Panc1 (cell line): ENCODE measurements around the gene ECEL1. TPM values are rescaled to one million over a fixed set of nuclear protein-coding genes. Genes with fewer than 3 reads are reported as not detected.
A peak's percentile ranks its signal among the peaks of the same experiment; 100 is the strongest.
"Not testable (repeated sequence)": the region's sequence is repeated elsewhere in the genome, so short reads cannot be mapped to it uniquely, and the experiment has no call there.

Experiments
- ATAC-seq: fragments of 200-7000 bp; cut with Tn5 transposase; 2 replicates; pipeline ENCODE4 v1.9.1; 2020; ENCODE audit warnings: mild to moderate bottlenecking, moderate library complexity
- BruUV-seq: library from RNA; stranded (reverse); fragments of 400-500 nt; replicated peaks from 2 replicates; lab custom pipeline; 2021; lab: Mats Ljungman, UMichigan
- CTCF ChIA-PET: fragments of 300-600 bp; sonication (Branson Sonifier 250); formaldehyde crosslinking; loops from one replicate; lab custom pipeline; 2022; ENCODE audit warnings: antibody characterized with exemption; lab: Charles Lee
- POLR2A ChIA-PET: fragments of 300-600 bp; sonication (Branson Sonifier 250); formaldehyde crosslinking; loops from one replicate; lab custom pipeline; 2022; ENCODE audit warnings: antibody characterized with exemption; lab: Charles Lee
- DNase-seq: peaks from one replicate; pipeline ENCODE4 v3.0.0-alpha.2; 2010; ENCODE audit warnings: low read depth, low spot score
- H3K27ac ChIP-seq: 2 replicates; pipeline ENCODE4 v1.5.1; 2011; ENCODE audit warnings: mild to moderate bottlenecking, low read length, inconsistent platforms
- H3K27me3 ChIP-seq: fragments of 200-500 bp; sonication (Bioruptor generic); 2 replicates; pipeline ENCODE4 v1.6.0; 2014; ENCODE audit warnings: low read length, inconsistent platforms; ENCODE audit not compliant: control insufficient read depth, insufficient read depth
- H3K36me3 ChIP-seq: fragments of 200-500 bp; sonication (Bioruptor generic); 2 replicates; pipeline ENCODE4 v1.5.1; 2014; ENCODE audit warnings: inconsistent platforms, mild to moderate bottlenecking, low read length, moderate library complexity; ENCODE audit not compliant: control insufficient read depth, insufficient read depth
- H3K4me1 ChIP-seq: 2 replicates; pipeline ENCODE4 v1.5.1; 2011; ENCODE audit warnings: inconsistent platforms, mild to moderate bottlenecking, low read length, moderate library complexity; ENCODE audit not compliant: control insufficient read depth, insufficient read depth
- H3K4me3 ChIP-seq, 2 experiments: 2 replicates each; pipeline ENCODE4 v1.5.1; 2011 to 2012; ENCODE audit warnings: low read depth in 2 of 2, low read length in 2 of 2, mild to moderate bottlenecking in 2 of 2, inconsistent platforms in 1 of 2, moderate library complexity in 1 of 2
- H3K9me3 ChIP-seq: fragments of 200-500 bp; sonication (Bioruptor generic); 2 replicates; pipeline ENCODE4 v1.5.1; 2014; ENCODE audit warnings: low read depth, mild to moderate bottlenecking, inconsistent platforms, low read length, moderate library complexity; ENCODE audit not compliant: control insufficient read depth, insufficient read depth
- POLR2AphosphoS5 ChIP-seq: IDR thresholded peaks from 2 replicates; pipeline ENCODE4 v1.6.1; 2012; ENCODE audit warnings: mild to moderate bottlenecking, low read depth, low read length, moderate library complexity
- REST ChIP-seq, 2 experiments: IDR thresholded peaks; 2 replicates each; pipeline ENCODE4 v1.6.1; 2011 to 2012; ENCODE audit warnings: low read depth in 2 of 2, control low read depth in 1 of 2, low read length in 1 of 2, mild to moderate bottlenecking in 1 of 2, moderate library complexity in 1 of 2; ENCODE audit not compliant: insufficient read depth in 1 of 2
- SIN3A ChIP-seq: IDR thresholded peaks from 2 replicates; pipeline ENCODE4 v1.6.1; 2012; ENCODE audit warnings: low read depth, mild to moderate bottlenecking, low read length, moderate library complexity, borderline replicate concordance; ENCODE audit not compliant: insufficient read depth
- TCF7L2 ChIP-seq: IDR thresholded peaks from 2 replicates; pipeline ENCODE4 v1.6.1; 2011; ENCODE audit warnings: mild to moderate bottlenecking, low read depth, low read length, inconsistent platforms
- in situ Hi-C: cut with HindIII; loops from 2 replicates; pipeline ENCODE4 v1.10.0; 2016; ENCODE audit warnings: low sequenced_read_pairs, low pct_unique_long_range_greater_than_20kb
- intact Hi-C: fragments of 100-400 bp; cut with micrococcal nuclease; formaldehyde crosslinking; loops from one replicate; pipeline ENCODE4 v1.10.0; 2022; ENCODE audit not compliant: unreplicated experiment
- total RNA-seq: library from RNA; stranded (reverse); gene quantifications from one replicate; pipeline ENCODE4 v1.2.1, GENCODE V29; 2021; ENCODE audit not compliant: unreplicated experiment
- TF ChIP-seq, protein P1 (sequence below): fragments of 450-650 bp; IDR thresholded peaks from 2 replicates; pipeline ENCODE4 v1.5.1; 2017; ENCODE audit warnings: mild to moderate bottlenecking

The ECEL1 gene
- total RNA-seq, 1 experiment from 2014 or later, result 2.9 TPM

- ATAC-seq, in situ Hi-C loops: not testable (repeated sequence)
Measured at GRCh38 chr2:232433622-232434021, 54.0 kb downstream of the ECEL1 start.

GRCh38 chr2:232432598-232433184, 54.9 kb downstream of the ECEL1 start:
- H3K27ac ChIP-seq, result no peak overlapping the region
- no peaks in the 10 kb centered on the region for H3K9me3 ChIP-seq
- BruUV-seq, result no TSS peak
- H3K4me1 ChIP-seq, result peaks cover 5% of the 10 kb centered on the region; the same call in 1 of the 2 replicates
- intact Hi-C loops, result no loop called here
- no peaks in the 10 kb centered on the region for H3K36me3 ChIP-seq
- H3K27me3 ChIP-seq, result no peaks in the 10 kb centered on the region
- H3K4me3 ChIP-seq, result no peak overlapping the region
- ATAC-seq, result peak; percentile 43
- POLR2A ChIA-PET, result no interaction called here
- CTCF ChIA-PET, result interaction anchor here (1.2 kb wide), 1 partner anchor 65 kb away, joined by 5 read pairs; no protein-coding TSS in a partner anchor
- no peak for DNase-seq
- in situ Hi-C loops, result no loop called here
- no peak for TF ChIP-seq POLR2AphosphoS5
- TF ChIP-seq, protein P1, sequence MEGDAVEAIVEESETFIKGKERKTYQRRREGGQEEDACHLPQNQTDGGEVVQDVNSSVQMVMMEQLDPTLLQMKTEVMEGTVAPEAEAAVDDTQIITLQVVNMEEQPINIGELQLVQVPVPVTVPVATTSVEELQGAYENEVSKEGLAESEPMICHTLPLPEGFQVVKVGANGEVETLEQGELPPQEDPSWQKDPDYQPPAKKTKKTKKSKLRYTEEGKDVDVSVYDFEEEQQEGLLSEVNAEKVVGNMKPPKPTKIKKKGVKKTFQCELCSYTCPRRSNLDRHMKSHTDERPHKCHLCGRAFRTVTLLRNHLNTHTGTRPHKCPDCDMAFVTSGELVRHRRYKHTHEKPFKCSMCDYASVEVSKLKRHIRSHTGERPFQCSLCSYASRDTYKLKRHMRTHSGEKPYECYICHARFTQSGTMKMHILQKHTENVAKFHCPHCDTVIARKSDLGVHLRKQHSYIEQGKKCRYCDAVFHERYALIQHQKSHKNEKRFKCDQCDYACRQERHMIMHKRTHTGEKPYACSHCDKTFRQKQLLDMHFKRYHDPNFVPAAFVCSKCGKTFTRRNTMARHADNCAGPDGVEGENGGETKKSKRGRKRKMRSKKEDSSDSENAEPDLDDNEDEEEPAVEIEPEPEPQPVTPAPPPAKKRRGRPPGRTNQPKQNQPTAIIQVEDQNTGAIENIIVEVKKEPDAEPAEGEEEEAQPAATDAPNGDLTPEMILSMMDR, result peak; percentile 42

More at GRCh38 chr2:232433622-232434021, 54.0 kb downstream of the ECEL1 start:
- POLR2A ChIA-PET, BruUV-seq, H3K4me3 ChIP-seq, H3K27ac ChIP-seq, H3K27me3 ChIP-seq, H3K4me1 ChIP-seq, H3K9me3 ChIP-seq, H3K36me3 ChIP-seq, DNase-seq, intact Hi-C loops: not testable (repeated sequence)
- CTCF ChIA-PET, result interaction anchor here (0.6 to 1.2 kb wide), 2 partner anchors 66 to 534 kb away, joined by 4 to 5 read pairs; no protein-coding TSS in a partner anchor

GRCh38 chr2:232431705-232432590, 55.7 kb downstream of the ECEL1 start:
- H3K9me3 ChIP-seq, result no peaks in the 10 kb centered on the region
- TF ChIP-seq SIN3A (no peak), TCF7L2 (no peak), POLR2AphosphoS5 (no peak), REST (IDR thresholded peaks at IDR 0.05; ENCODE audit: insufficient read depth in 1 of 2, low read depth in 2 of 2, low read length in 1 of 2) (no peak)
- TF ChIP-seq, protein P1, result no peak
- no peak overlapping the region for H3K4me3 ChIP-seq
- H3K4me1 ChIP-seq, result peaks cover 5% of the 10 kb centered on the region; the same call in 1 of the 2 replicates
- POLR2A ChIA-PET, result no interaction called here
- no peak for ATAC-seq
- intact Hi-C loops, result no loop called here
- in situ Hi-C loops, result no loop called here
- no peaks in the 10 kb centered on the region for H3K27me3 ChIP-seq
- no peak overlapping the region for H3K27ac ChIP-seq
- CTCF ChIA-PET, result no interaction called here
- no TSS peak for BruUV-seq
- no peaks in the 10 kb centered on the region for H3K36me3 ChIP-seq
- DNase-seq, result no peak
